ENCODE measurements around the gene KRTAP13-3.

The KRTAP13-3 gene

DNA sequence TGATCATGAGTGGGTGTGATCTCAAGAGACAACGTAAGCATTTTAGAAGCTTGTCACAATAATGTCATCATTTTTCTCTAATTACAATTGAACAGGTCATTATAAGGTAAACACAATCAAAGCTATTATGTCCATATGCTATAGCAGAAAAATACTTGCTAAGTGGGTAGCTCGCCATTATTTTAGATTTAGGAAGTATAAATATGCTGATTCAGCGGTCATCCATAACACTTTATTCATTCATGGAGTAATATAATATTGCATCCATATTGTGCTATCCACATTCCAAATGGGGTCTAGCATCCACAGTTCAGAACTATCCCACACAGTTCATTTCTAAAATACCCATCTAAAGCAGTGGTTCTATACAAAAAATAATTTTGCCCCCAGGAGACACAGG is 22.8 kb upstream of the KRTAP13-3 start:
- no peak overlapping the region for H3K4me3 ChIP-seq (ENCODE audit: low read depth, low read length, poor library complexity, severe bottlenecking)
- 0 out of 2 replicates have a peak, but pooled peaks cover 3% of the 10 kb centered on the region for H3K27me3 ChIP-seq (ENCODE audit: insufficient read depth, low read length)
- no peaks in the 10 kb centered on the region for H3K4me1 ChIP-seq (ENCODE audit: insufficient read depth, low read length, severe bottlenecking)
- H3K9ac ChIP-seq (ENCODE audit: low read length): no peak overlapping the region
- H4K20me1 ChIP-seq (ENCODE audit: insufficient read depth, low read length): no peaks in the 10 kb centered on the region
- H3K9me2 ChIP-seq (ENCODE audit: low read depth, low read length): no peaks in the 10 kb centered on the region
- H2AFZ ChIP-seq (ENCODE audit: low read length): no peak overlapping the region
- no peak overlapping the region for H3K4me2 ChIP-seq (ENCODE audit: low read length)
- no peaks in the 10 kb centered on the region for H3K9me3 ChIP-seq (ENCODE audit: low read length)
- no peaks in the 10 kb centered on the region for H3K36me3 ChIP-seq (ENCODE audit: insufficient read depth, low read length)
- no peak overlapping the region for H3K27ac ChIP-seq (ENCODE audit: low read depth, low read length, poor library complexity, severe bottlenecking)
- H3F3A ChIP-seq (ENCODE audit: insufficient read depth, low read length): no peaks in the 10 kb centered on the region
- TF ChIP-seq CTCF (IDR thresholded peaks at IDR 0.05; ENCODE audit: low read length) (no peak), EZH2 (IDR thresholded peaks at IDR 0.05; ENCODE audit: borderline replicate concordance, low read length) (no peak)
- H3K79me2 ChIP-seq (ENCODE audit: insufficient read depth, low read length): no peaks in the 10 kb centered on the region

DNA sequence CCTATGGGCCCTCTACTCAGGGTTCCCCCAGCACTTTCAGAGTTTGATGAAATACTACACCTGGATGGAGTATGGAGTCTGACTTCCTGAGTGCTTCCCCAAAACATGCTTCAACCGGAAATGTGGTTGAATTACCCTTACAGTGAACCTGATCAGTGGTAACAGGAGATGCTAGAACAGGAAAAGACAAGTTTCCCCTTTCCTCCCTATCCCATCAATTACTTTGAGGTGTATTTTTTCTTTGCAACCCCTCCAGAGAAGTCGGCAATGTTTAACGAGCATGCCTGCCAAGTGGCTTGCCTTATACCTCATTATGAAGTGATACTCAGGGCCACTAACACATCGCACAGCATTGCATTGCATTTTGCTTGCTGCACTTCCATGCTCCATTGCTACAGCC is 21.3 kb upstream of the KRTAP13-3 start:
- Histone ChIP-seq H3K4me2 (ENCODE audit: low read length) (no peak overlapping the region), H3F3A (ENCODE audit: insufficient read depth, low read length) (no peaks in the 10 kb centered on the region), H3K36me3 (ENCODE audit: insufficient read depth, low read length) (no peaks in the 10 kb centered on the region), H2AFZ (ENCODE audit: low read length) (no peak overlapping the region), H3K79me2 (ENCODE audit: insufficient read depth, low read length) (no peaks in the 10 kb centered on the region), H3K9ac (ENCODE audit: low read length) (no peak overlapping the region), H3K27me3 (ENCODE audit: insufficient read depth, low read length) (0 out of 2 replicates have a peak, but pooled peaks cover 3% of the 10 kb centered on the region), H3K9me2 (ENCODE audit: low read depth, low read length) (no peaks in the 10 kb centered on the region), H3K4me1 (ENCODE audit: insufficient read depth, low read length, severe bottlenecking) (no peaks in the 10 kb centered on the region), H3K9me3 (ENCODE audit: low read length) (no peaks in the 10 kb centered on the region), H3K4me3 (ENCODE audit: low read depth, low read length, poor library complexity, severe bottlenecking) (no peak overlapping the region), H3K27ac (ENCODE audit: low read depth, low read length, poor library complexity, severe bottlenecking) (no peak overlapping the region), H4K20me1 (ENCODE audit: insufficient read depth, low read length) (no peaks in the 10 kb centered on the region)
- TF ChIP-seq CTCF (IDR thresholded peaks at IDR 0.05; ENCODE audit: low read length) (no peak), EZH2 (IDR thresholded peaks at IDR 0.05; ENCODE audit: borderline replicate concordance, low read length) (no peak)

GRCh38 chr21:30444204-30444603 is 18.5 kb upstream of the KRTAP13-3 start:
- H3K79me2 ChIP-seq (ENCODE audit: insufficient read depth, low read length): no peaks in the 10 kb centered on the region
- H3K9ac ChIP-seq (ENCODE audit: low read length): no peak overlapping the region
- H2AFZ ChIP-seq (ENCODE audit: low read length): no peak overlapping the region
- H3K36me3 ChIP-seq (ENCODE audit: insufficient read depth, low read length): no peaks in the 10 kb centered on the region
- 0 out of 2 replicates have a peak, but pooled peaks cover 3% of the 10 kb centered on the region for H3K27me3 ChIP-seq (ENCODE audit: insufficient read depth, low read length)
- H4K20me1 ChIP-seq (ENCODE audit: insufficient read depth, low read length): no peaks in the 10 kb centered on the region
- H3K4me3 ChIP-seq (ENCODE audit: low read depth, low read length, poor library complexity, severe bottlenecking): no peak overlapping the region
- no peak overlapping the region for H3K4me2 ChIP-seq (ENCODE audit: low read length)
- no peaks in the 10 kb centered on the region for H3K4me1 ChIP-seq (ENCODE audit: insufficient read depth, low read length, severe bottlenecking)
- H3F3A ChIP-seq (ENCODE audit: insufficient read depth, low read length): no peaks in the 10 kb centered on the region
- no peaks in the 10 kb centered on the region for H3K9me3 ChIP-seq (ENCODE audit: low read length)
- no peak for TF ChIP-seq CTCF (IDR thresholded peaks at IDR 0.05; ENCODE audit: low read length)
- no peak for TF ChIP-seq EZH2 (IDR thresholded peaks at IDR 0.05; ENCODE audit: borderline replicate concordance, low read length)
- H3K9me2 ChIP-seq (ENCODE audit: low read depth, low read length): no peaks in the 10 kb centered on the region
- H3K27ac ChIP-seq (ENCODE audit: low read depth, low read length, poor library complexity, severe bottlenecking): no peak overlapping the region
